Left ventricle myocardium inferior (tissue), 1 donor: Measurements from ENCODE around the gene CACNG8. TPM values are rescaled to one million over a fixed set of nuclear protein-coding genes. Genes with fewer than 3 reads are reported as not detected.

Experiments used
- DNase-seq: peaks from one replicate; pipeline ENCODE4 v3.0.0-alpha.2; 2020
- H3K27ac ChIP-seq: fragments of 200-600 bp; replicated peaks from 2 replicates; pipeline ENCODE4 v1.8.0; 2021
- H3K27me3 ChIP-seq: fragments of 200-600 bp; 2 replicates; pipeline ENCODE4 v1.8.0; 2021; ENCODE audit warnings: low read depth
- H3K36me3 ChIP-seq: fragments of 200-600 bp; 2 replicates; pipeline ENCODE4 v1.8.0; 2021
- H3K4me1 ChIP-seq: fragments of 200-600 bp; 2 replicates; pipeline ENCODE4 v1.8.0; 2021
- H3K4me3 ChIP-seq: fragments of 200-600 bp; 2 replicates; pipeline ENCODE4 v1.8.0; 2021; ENCODE audit warnings: mild to moderate bottlenecking, moderate library complexity
- H3K9me3 ChIP-seq: fragments of 200-600 bp; replicated peaks from 2 replicates; pipeline ENCODE4 v1.8.0; 2021
- intact Hi-C: fragments of 100-400 bp; cut with micrococcal nuclease; formaldehyde crosslinking; loops from one replicate; pipeline ENCODE4 v1.11.0; 2022
- total RNA-seq: library from RNA; stranded (reverse); fragmentation: NEBNext Ultra II Directional; extraction: Animal tissue kit (Norgen Biotek cat#: 25700); gene quantifications from one replicate; pipeline ENCODE4 v1.2.1, GENCODE V29; 2021
- TF ChIP-seq, protein P1 (sequence below): fragments of 200-600 bp; IDR thresholded peaks from 2 replicates; pipeline ENCODE4 v1.8.0; 2021; ENCODE audit warnings: antibody characterized with exemption, mild to moderate bottlenecking, borderline replicate concordance
- donor health status: DM: no; HTN: yes; CAD: no; lungs with severe emphysema.

Gene CACNG8
- total RNA-seq, 1 donor from 2014 or later, result 0.16 TPM

DNA sequence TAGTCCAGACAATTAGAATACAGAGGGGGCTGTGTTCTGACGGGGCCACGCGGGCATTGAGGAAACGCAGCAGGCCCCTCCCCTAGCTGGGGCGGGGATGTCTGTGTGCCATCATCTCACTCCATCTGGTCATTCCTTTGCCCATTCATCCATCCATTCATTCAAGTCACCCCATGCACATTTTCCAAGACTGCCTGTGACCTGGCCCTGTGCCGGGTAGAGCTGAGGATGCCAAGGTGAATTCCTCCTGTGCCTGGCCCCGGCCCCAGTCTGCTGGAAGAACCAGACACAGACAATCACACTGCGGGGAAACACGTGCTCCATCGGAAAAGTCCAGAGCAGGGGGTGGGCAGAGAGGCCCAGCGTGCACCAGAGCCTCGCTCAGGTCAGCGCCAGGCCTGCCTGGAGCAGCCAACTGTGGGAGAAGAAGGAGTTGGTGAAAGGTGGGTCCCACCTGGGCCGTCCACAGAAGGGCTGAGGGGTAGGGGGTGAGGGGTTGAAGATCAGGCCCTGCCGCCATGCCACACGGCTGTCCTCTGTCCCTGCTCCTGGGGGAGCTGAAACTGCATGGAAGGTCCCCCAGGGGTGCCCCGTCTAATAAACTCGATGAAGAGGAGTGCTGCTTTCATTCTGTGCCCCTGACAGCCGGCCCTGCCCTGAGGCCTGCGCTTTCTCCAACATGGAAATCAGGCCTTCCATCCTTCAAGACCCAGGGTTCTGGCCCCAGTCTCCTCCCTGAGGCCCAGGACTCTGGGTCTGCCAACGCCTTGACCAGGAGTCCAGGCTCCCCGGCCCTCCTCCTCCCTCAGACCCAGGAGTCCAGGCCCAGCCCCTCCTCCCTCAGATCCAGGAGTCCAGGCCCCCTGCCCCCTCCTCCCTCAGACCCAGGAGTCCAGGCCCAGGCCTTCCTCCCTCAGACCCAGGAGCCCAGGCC is 27.1 kb downstream of the CACNG8 start:
- no peak for DNase-seq
- Histone ChIP-seq H3K27me3 (peaks cover 73% of the 10 kb centered on the region), H3K9me3 (no peaks in the 10 kb centered on the region), H3K4me1 (peaks cover 6% of the 10 kb centered on the region), H3K4me3 (no peak overlapping the region), H3K36me3 (no peaks in the 10 kb centered on the region), H3K27ac (no peak overlapping the region)
- intact Hi-C loops, result no loop called here
- TF ChIP-seq, protein P1, sequence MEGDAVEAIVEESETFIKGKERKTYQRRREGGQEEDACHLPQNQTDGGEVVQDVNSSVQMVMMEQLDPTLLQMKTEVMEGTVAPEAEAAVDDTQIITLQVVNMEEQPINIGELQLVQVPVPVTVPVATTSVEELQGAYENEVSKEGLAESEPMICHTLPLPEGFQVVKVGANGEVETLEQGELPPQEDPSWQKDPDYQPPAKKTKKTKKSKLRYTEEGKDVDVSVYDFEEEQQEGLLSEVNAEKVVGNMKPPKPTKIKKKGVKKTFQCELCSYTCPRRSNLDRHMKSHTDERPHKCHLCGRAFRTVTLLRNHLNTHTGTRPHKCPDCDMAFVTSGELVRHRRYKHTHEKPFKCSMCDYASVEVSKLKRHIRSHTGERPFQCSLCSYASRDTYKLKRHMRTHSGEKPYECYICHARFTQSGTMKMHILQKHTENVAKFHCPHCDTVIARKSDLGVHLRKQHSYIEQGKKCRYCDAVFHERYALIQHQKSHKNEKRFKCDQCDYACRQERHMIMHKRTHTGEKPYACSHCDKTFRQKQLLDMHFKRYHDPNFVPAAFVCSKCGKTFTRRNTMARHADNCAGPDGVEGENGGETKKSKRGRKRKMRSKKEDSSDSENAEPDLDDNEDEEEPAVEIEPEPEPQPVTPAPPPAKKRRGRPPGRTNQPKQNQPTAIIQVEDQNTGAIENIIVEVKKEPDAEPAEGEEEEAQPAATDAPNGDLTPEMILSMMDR, result no peak

GRCh38 chr19:53991224-53992113 is 28.7 kb downstream of the CACNG8 start, which contains the start of gene CACNG6:
CACNG6 (plus strand) TSS chr19:53991637; CDS start chr19:53992878, 1,241 bp downstream.
- peaks cover 84% of the 10 kb centered on the region for H3K27me3 ChIP-seq
- H3K36me3 ChIP-seq, result no peaks in the 10 kb centered on the region
- TF ChIP-seq, protein P1, result no peak
- peak within 1 kb of the TSS; percentile 54 for H3K4me3 ChIP-seq
- H3K27ac ChIP-seq, result no peak within 1 kb of the TSS
- no peak for DNase-seq
- no peaks in the 10 kb centered on the region for H3K9me3 ChIP-seq
- intact Hi-C loops, result no loop called here
- peaks cover 6% of the 10 kb centered on the region for H3K4me1 ChIP-seq

GRCh38 chr19:53992211-53992610 is 29.5 kb downstream of the CACNG8 start:
- Histone ChIP-seq H3K36me3 (no peaks in the 10 kb centered on the region), H3K27me3 (peaks cover 84% of the 10 kb centered on the region), H3K4me3 (no peak overlapping the region), H3K9me3 (no peaks in the 10 kb centered on the region), H3K4me1 (peaks cover 6% of the 10 kb centered on the region), H3K27ac (no peak overlapping the region)
- no peak for DNase-seq
- TF ChIP-seq, protein P1, result no peak
- intact Hi-C loops, result no loop called here

- H3K36me3 ChIP-seq, result no peaks in the 10 kb centered on the region
- no peak overlapping the region for H3K4me3 ChIP-seq
- H3K27ac ChIP-seq, result no peak overlapping the region
These were observed 30.1 kb downstream of the CACNG8 start for GRCh38 chr19:53992815-53993214.

DNA sequence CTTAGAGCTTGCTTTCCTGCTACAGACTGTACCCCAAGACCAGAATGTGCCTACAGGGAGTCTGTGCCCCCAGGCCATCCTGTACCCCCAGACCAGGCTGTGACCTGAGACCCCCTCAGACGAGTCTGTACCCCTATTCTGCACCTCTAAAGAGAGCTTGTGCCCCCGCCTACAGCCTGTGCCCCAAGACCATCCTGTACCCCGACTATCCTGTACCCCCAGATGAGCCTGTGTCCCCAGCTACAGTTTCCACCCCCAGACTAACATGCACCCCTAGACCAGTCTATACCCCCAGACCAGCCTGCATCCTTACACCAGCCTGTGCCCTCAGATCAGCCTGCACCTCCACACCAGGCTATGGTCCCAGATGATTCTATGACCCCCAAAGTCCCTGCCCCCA is 30.7 kb downstream of the CACNG8 start:
- Histone ChIP-seq H3K27me3 (peaks cover 92% of the 10 kb centered on the region), H3K9me3 (no peaks in the 10 kb centered on the region), H3K4me3 (no peak overlapping the region), H3K36me3 (no peaks in the 10 kb centered on the region), H3K4me1 (peaks cover 6% of the 10 kb centered on the region), H3K27ac (no peak overlapping the region)
- TF ChIP-seq, protein P1, result no peak
- intact Hi-C loops, result no loop called here
- DNase-seq, result no peak

More at GRCh38 chr19:53992815-53993214, 30.1 kb downstream of the CACNG8 start:
- peaks cover 6% of the 10 kb centered on the region for H3K4me1 ChIP-seq
- peaks cover 87% of the 10 kb centered on the region for H3K27me3 ChIP-seq
- intact Hi-C loops, result no loop called here
- no peak for DNase-seq
- TF ChIP-seq, protein P1, result no peak
- no peaks in the 10 kb centered on the region for H3K9me3 ChIP-seq
